Measurements from ENCODE around the gene SUMF1.

SUMF1 gene

GRCh38 chr3:4432259-4432658 is 34.8 kb downstream of the SUMF1 start:
- H3K9me2 ChIP-seq (replicated peaks; ENCODE audit: insufficient read depth, low read length), result no peaks in the 10 kb centered on the region
- H3K9me3 ChIP-seq (replicated peaks; ENCODE audit: insufficient read depth, low read length), result no peaks in the 10 kb centered on the region
- H3K4me1 ChIP-seq (ENCODE audit: low read length), result no peaks in the 10 kb centered on the region
- H3K4me2 ChIP-seq (ENCODE audit: low read depth, low read length), result no peak overlapping the region
- H3K27me3 ChIP-seq (replicated peaks; ENCODE audit: insufficient read depth, low read length), result no peaks in the 10 kb centered on the region
- no peaks in the 10 kb centered on the region for H3K79me2 ChIP-seq (ENCODE audit: low read length)
- no peaks in the 10 kb centered on the region for H4K20me1 ChIP-seq (ENCODE audit: insufficient read depth, low read length)
- H3K27ac ChIP-seq (ENCODE audit: low read length), result no peak overlapping the region
- no peak overlapping the region for H3K4me3 ChIP-seq (ENCODE audit: low read length)
- DNase-seq, result no peak
- H2AFZ ChIP-seq (ENCODE audit: low read length), result no peak overlapping the region
- H3F3A ChIP-seq (ENCODE audit: insufficient read depth, low read length), result no peaks in the 10 kb centered on the region
- no peak overlapping the region for H3K9ac ChIP-seq (ENCODE audit: low read length)
- H3K36me3 ChIP-seq (replicated peaks; ENCODE audit: insufficient read depth, low read length), result no peaks in the 10 kb centered on the region
- no peak for TF ChIP-seq CTCF (IDR thresholded peaks at IDR 0.05; ENCODE audit: low read length)
- TF ChIP-seq EZH2phosphoT487 (IDR thresholded peaks at IDR 0.05; ENCODE audit: low read length), result no peak

- H3K36me3 ChIP-seq (replicated peaks; ENCODE audit: insufficient read depth, low read length), result no peaks in the 10 kb centered on the region
- H3K9ac ChIP-seq (ENCODE audit: low read length), result no peak overlapping the region
- no peak overlapping the region for H3K4me2 ChIP-seq (ENCODE audit: low read depth, low read length)
- no peaks in the 10 kb centered on the region for H3F3A ChIP-seq (ENCODE audit: insufficient read depth, low read length)
- no peak for TF ChIP-seq CTCF (IDR thresholded peaks at IDR 0.05; ENCODE audit: low read length)
- no peak for TF ChIP-seq EZH2 (optimal IDR thresholded peaks at IDR 0.05; ENCODE audit: low read depth, low read length)
- no peak for TF ChIP-seq EZH2phosphoT487 (IDR thresholded peaks at IDR 0.05; ENCODE audit: low read length)
- H3K27ac ChIP-seq (ENCODE audit: low read length), result no peak overlapping the region
- H3K4me3 ChIP-seq (ENCODE audit: low read length), result no peak overlapping the region
- no peaks in the 10 kb centered on the region for H3K79me2 ChIP-seq (ENCODE audit: low read length)
- DNase-seq, result no peak
- H4K20me1 ChIP-seq (ENCODE audit: insufficient read depth, low read length), result no peaks in the 10 kb centered on the region
- no peaks in the 10 kb centered on the region for H3K9me3 ChIP-seq (replicated peaks; ENCODE audit: insufficient read depth, low read length)
- H3K4me1 ChIP-seq (ENCODE audit: low read length), result no peaks in the 10 kb centered on the region
- H2AFZ ChIP-seq (ENCODE audit: low read length), result no peak overlapping the region
- H3K27me3 ChIP-seq (replicated peaks; ENCODE audit: insufficient read depth, low read length), result no peaks in the 10 kb centered on the region
- no peaks in the 10 kb centered on the region for H3K9me2 ChIP-seq (replicated peaks; ENCODE audit: insufficient read depth, low read length)
Observed at GRCh38 chr3:4429648-4430350, 37.3 kb downstream of the SUMF1 start.

DNA sequence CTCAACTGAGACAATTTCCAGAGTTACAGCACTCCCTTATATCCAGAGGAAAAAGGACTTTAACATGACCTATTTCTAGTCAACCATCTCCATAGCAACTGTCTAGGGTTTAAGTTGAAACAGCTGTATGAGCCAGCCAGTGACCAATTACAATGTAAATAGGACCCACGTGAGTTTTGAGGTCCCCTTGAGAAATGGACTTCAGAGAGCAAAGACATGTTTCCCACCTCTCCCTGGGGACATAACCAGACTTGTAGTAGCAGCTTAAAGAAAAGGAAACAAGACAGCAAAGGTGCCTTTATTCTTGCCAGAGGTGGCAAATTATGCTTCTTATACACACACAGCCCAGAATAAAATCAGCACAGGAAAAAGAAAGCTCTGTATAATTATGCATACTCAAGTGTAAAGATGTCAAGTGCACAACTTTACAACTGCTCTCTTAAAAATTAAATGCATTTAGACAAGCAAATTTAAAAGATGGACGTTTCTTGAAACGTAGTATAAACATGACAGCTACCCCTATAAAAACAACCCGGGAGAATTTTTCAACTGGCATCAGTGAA is 40.2 kb downstream of the SUMF1 start:
- H3K9ac ChIP-seq (ENCODE audit: low read length), result no peak overlapping the region
- DNase-seq, result no peak

More for the DNA sequence above, 40.2 kb downstream of the SUMF1 start:
- TF ChIP-seq CTCF (IDR thresholded peaks at IDR 0.05; ENCODE audit: low read length), result no peak
- TF ChIP-seq EZH2 (optimal IDR thresholded peaks at IDR 0.05; ENCODE audit: low read depth, low read length), result no peak
- no peak for TF ChIP-seq EZH2phosphoT487 (IDR thresholded peaks at IDR 0.05; ENCODE audit: low read length)
- H2AFZ ChIP-seq (ENCODE audit: low read length), result no peak overlapping the region
- no peaks in the 10 kb centered on the region for H3K9me3 ChIP-seq (replicated peaks; ENCODE audit: insufficient read depth, low read length)
- no peaks in the 10 kb centered on the region for H3F3A ChIP-seq (ENCODE audit: insufficient read depth, low read length)
- no peaks in the 10 kb centered on the region for H4K20me1 ChIP-seq (ENCODE audit: insufficient read depth, low read length)
- H3K4me2 ChIP-seq (ENCODE audit: low read depth, low read length), result no peak overlapping the region
- H3K27ac ChIP-seq (ENCODE audit: low read length), result no peak overlapping the region
- no peak overlapping the region for H3K4me3 ChIP-seq (ENCODE audit: low read length)
- no peaks in the 10 kb centered on the region for H3K27me3 ChIP-seq (replicated peaks; ENCODE audit: insufficient read depth, low read length)
- H3K79me2 ChIP-seq (ENCODE audit: low read length), result no peaks in the 10 kb centered on the region
- H3K36me3 ChIP-seq (replicated peaks; ENCODE audit: insufficient read depth, low read length), result no peaks in the 10 kb centered on the region
- no peaks in the 10 kb centered on the region for H3K4me1 ChIP-seq (ENCODE audit: low read length)
- H3K9me2 ChIP-seq (replicated peaks; ENCODE audit: insufficient read depth, low read length), result no peaks in the 10 kb centered on the region
